Measurements from ENCODE around the gene ZP1.

GRCh38 chr11:60860943-60861342 lies 6.4 kb upstream of the ZP1 start:
- TF ChIP-seq CTCF (IDR thresholded peaks at IDR 0.05) (no peak), KAT7 (CRISPR knock-in tag; IDR thresholded peaks at IDR 0.05; ENCODE audit: borderline replicate concordance) (no peak), ETV6 (CRISPR knock-in tag; IDR thresholded peaks at IDR 0.05) (no peak), USF2 (CRISPR knock-in tag; IDR thresholded peaks at IDR 0.05) (no peak)
- TF ChIP-seq, protein P1, sequence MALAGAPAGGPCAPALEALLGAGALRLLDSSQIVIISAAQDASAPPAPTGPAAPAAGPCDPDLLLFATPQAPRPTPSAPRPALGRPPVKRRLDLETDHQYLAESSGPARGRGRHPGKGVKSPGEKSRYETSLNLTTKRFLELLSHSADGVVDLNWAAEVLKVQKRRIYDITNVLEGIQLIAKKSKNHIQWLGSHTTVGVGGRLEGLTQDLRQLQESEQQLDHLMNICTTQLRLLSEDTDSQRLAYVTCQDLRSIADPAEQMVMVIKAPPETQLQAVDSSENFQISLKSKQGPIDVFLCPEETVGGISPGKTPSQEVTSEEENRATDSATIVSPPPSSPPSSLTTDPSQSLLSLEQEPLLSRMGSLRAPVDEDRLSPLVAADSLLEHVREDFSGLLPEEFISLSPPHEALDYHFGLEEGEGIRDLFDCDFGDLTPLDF (CRISPR knock-in tag; IDR thresholded peaks at IDR 0.05), result no peak
- TF ChIP-seq, protein P2, sequence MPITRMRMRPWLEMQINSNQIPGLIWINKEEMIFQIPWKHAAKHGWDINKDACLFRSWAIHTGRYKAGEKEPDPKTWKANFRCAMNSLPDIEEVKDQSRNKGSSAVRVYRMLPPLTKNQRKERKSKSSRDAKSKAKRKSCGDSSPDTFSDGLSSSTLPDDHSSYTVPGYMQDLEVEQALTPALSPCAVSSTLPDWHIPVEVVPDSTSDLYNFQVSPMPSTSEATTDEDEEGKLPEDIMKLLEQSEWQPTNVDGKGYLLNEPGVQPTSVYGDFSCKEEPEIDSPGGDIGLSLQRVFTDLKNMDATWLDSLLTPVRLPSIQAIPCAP (CRISPR knock-in tag; IDR thresholded peaks at IDR 0.05), result no peak
